ENCODE data around the gene ADGRL3.
"Not testable (repeated sequence)": the region's sequence is repeated elsewhere in the genome, so short reads cannot be mapped to it uniquely, and the experiment has no call there.

Gene ADGRL3

GRCh38 chr4:61350932-61351331, 150.8 kb downstream of the ADGRL3 start:
- DNase-seq (ENCODE audit: low read depth in 3 of 3) = no peak

GRCh38 chr4:61356696-61357095, 156.6 kb downstream of the ADGRL3 start:
- DNase-seq (ENCODE audit: low read depth in 3 of 3) = no peak

- DNase-seq (ENCODE audit: low read depth in 3 of 3) = no peak
Measured at GRCh38 chr4:61359301-61359700, 159.2 kb downstream of the ADGRL3 start.

GRCh38 chr4:61372817-61373216, 172.7 kb downstream of the ADGRL3 start:
- not testable (repeated sequence) for DNase-seq (ENCODE audit: low read depth in 3 of 3)

GRCh38 chr4:61373901-61374440, 173.8 kb downstream of the ADGRL3 start:
- no peak for DNase-seq (ENCODE audit: low read depth in 3 of 3)

- DNase-seq (ENCODE audit: low read depth in 3 of 3) = no peak
Measured at GRCh38 chr4:61374447-61374891, 174.3 kb downstream of the ADGRL3 start.

GRCh38 chr4:61375301-61375700, 175.2 kb downstream of the ADGRL3 start:
- DNase-seq (ENCODE audit: low read depth in 3 of 3) = no peak

GRCh38 chr4:61376301-61376700, 176.2 kb downstream of the ADGRL3 start:
- DNase-seq (ENCODE audit: low read depth in 3 of 3) = no peak

- no peak for DNase-seq (ENCODE audit: low read depth in 3 of 3)
Measured at GRCh38 chr4:61379406-61379805, 179.3 kb downstream of the ADGRL3 start.

GRCh38 chr4:61380865-61381264, 180.7 kb downstream of the ADGRL3 start:
- DNase-seq (ENCODE audit: low read depth in 3 of 3) = no peak

GRCh38 chr4:61385256-61385655, 185.1 kb downstream of the ADGRL3 start:
- DNase-seq (ENCODE audit: low read depth in 3 of 3) = no peak

- DNase-seq (ENCODE audit: low read depth in 3 of 3) = not testable (repeated sequence)
Measured at GRCh38 chr4:61387372-61387771, 187.2 kb downstream of the ADGRL3 start.

- DNase-seq (ENCODE audit: low read depth in 3 of 3) = no peak
Measured at GRCh38 chr4:61389640-61390039, 189.5 kb downstream of the ADGRL3 start.

GRCh38 chr4:61395754-61396153, 195.6 kb downstream of the ADGRL3 start:
- no peak for DNase-seq (ENCODE audit: low read depth in 3 of 3)

- DNase-seq (ENCODE audit: low read depth in 3 of 3) = no peak
Measured at GRCh38 chr4:61397174-61397573, 197.0 kb downstream of the ADGRL3 start.

GRCh38 chr4:61400439-61401038, 200.4 kb downstream of the ADGRL3 start:
- DNase-seq (ENCODE audit: low read depth in 3 of 3) = no peak

GRCh38 chr4:61401771-61402170, 201.6 kb downstream of the ADGRL3 start:
- DNase-seq (ENCODE audit: low read depth in 3 of 3) = no peak

- DNase-seq (ENCODE audit: low read depth in 3 of 3) = no peak
Measured at GRCh38 chr4:61405307-61405706, 205.2 kb downstream of the ADGRL3 start.

- DNase-seq (ENCODE audit: low read depth in 3 of 3) = no peak
Measured at GRCh38 chr4:61406677-61407076, 206.6 kb downstream of the ADGRL3 start.

- DNase-seq (ENCODE audit: low read depth in 3 of 3) = no peak
Measured at GRCh38 chr4:61407642-61408618, 207.8 kb downstream of the ADGRL3 start.

- no peak for DNase-seq (ENCODE audit: low read depth in 3 of 3)
Measured at GRCh38 chr4:61408861-61409260, 208.7 kb downstream of the ADGRL3 start.

GRCh38 chr4:61411241-61411640, 211.1 kb downstream of the ADGRL3 start:
- DNase-seq (ENCODE audit: low read depth in 3 of 3) = no peak

- no peak for DNase-seq (ENCODE audit: low read depth in 3 of 3)
Measured at GRCh38 chr4:61425315-61425714, 225.2 kb downstream of the ADGRL3 start.

All from stimulated activated CD4-positive, alpha-beta T cell treated with anti-CD3 and anti-CD28 coated beads, TNF-alpha, amount 100 ng/mL, for 48 hours (primary cell).